Psoas muscle (tissue), 8 donors: Measurements from ENCODE around the gene ENG. TPM values are rescaled to one million over a fixed set of nuclear protein-coding genes. Genes with fewer than 3 reads are reported as not detected.

ENCODE experiments used
- ATAC-seq, 4 donors: fragments of 200-7000 bp; cut with Tn5 transposase; one replicate each; pipeline ENCODE4 v1.9.1; 2020; ENCODE audit warnings: moderate library complexity in 3 of 4, mild to moderate bottlenecking in 2 of 4
- DNase-seq, 2 donors: peaks; one replicate each; pipeline ENCODE4 v3.0.0-alpha.2; 2020
- H3K27ac ChIP-seq: fragments of 200-600 bp; one replicate; pipeline ENCODE4 v1.8.0; 2022
- H3K27me3 ChIP-seq, 3 donors: fragments of 200-600 bp in 1 of 3; one replicate each; pipeline versions ENCODE4 v1.6.1 to v1.8.0; 2013 to 2022; ENCODE audit warnings: low read length in 2 of 3, mild to moderate bottlenecking in 2 of 3, moderate library complexity in 1 of 3; ENCODE audit not compliant: insufficient read depth in 3 of 3
- H3K36me3 ChIP-seq, 2 donors: fragments of 200-600 bp in 1 of 2; one replicate each; pipeline versions ENCODE4 v1.6.1 to v1.8.0; 2013 to 2022; ENCODE audit warnings: low read depth in 1 of 2, mild to moderate bottlenecking in 1 of 2, moderate library complexity in 1 of 2; ENCODE audit not compliant: insufficient read depth in 1 of 2
- H3K4me1 ChIP-seq: fragments of 200-600 bp; one replicate; pipeline ENCODE4 v1.8.0; 2022
- H3K4me3 ChIP-seq: fragments of 200-600 bp; one replicate; pipeline ENCODE4 v1.8.0; 2022; ENCODE audit warnings: mild to moderate bottlenecking
- H3K9me3 ChIP-seq: fragments of 200-600 bp; one replicate; pipeline ENCODE4 v1.8.0; 2022
- CTCF ChIP-seq: fragments of 200-600 bp; IDR thresholded peaks from one replicate; pipeline ENCODE4 v1.8.0; 2022; ENCODE audit warnings: antibody characterized with exemption
- WGBS, 3 donors: extraction: QIAGEN DNeasy Blood & Tissue Kit; methylation state at CpG; one replicate each; pipeline versions ENCODE4 v1.1.6 to v1.1.7; 2013; 5-methylcytosine and 5-hydroxymethylcytosine counted together
- intact Hi-C, 2 donors: fragments of 100-400 bp; cut with DNase I; formaldehyde crosslinking; loops; one replicate each; pipeline versions ENCODE4 v1.11.0 to v1.14.2; 2022
- polyA plus RNA-seq, 3 donors: library from polyadenylated mRNA; stranded (reverse); fragments of 200-250 nt; gene quantifications; one replicate each; pipeline ENCODE4 v1.2.3, GENCODE V29; 2013
- total RNA-seq, 4 donors: library from RNA; stranded (reverse); fragmentation: NEBNext Ultra II Directional in 2 of 4; extraction: Animal tissue kit (Norgen Biotek cat#: 25700) in 2 of 4; gene quantifications; one replicate each; pipeline versions ENCODE4 v1.2.1 to v1.2.4, GENCODE V29; 2021 to 2023
- donor health status: healthy with polysubstance abuse.
- donor health status: DM: no; HTN: no; CAD: no; lungs with moderate emphysema.
- donor health status: Bipolar disorder and iron deficiency.
- donor health status: healthy.
- donor health status: DM: yes; HTN: yes; CAD: no.
- donor health status: DM: no; HTN: no; CAD: no.
- donor health status: DM: no; HTN: no; CAD: no.
- donor health status: DM: yes; HTN: yes; CAD: no.

Gene ENG
- total and polyA plus RNA-seq, 7 donors: 22.1 to 80.4 (median 38.6) TPM

GRCh38 chr9:127818574-127818973 lies 35.9 kb downstream of the ENG start:
- H3K36me3 ChIP-seq: peaks cover 3 to 80% of the 10 kb centered on the region in 2 donors
- no peaks in the 10 kb centered on the region for H3K9me3 ChIP-seq
- ATAC-seq: no peak
- intact Hi-C loops: no loop called here
- whole genome bisulfite sequencing, 3 donors: 90 to 91% (median 90%) methylated on average over 9 to 11 of the region's 11 CpGs
- no peaks in the 10 kb centered on the region for H3K27me3 ChIP-seq
- H3K4me1 ChIP-seq: peaks cover 23% of the 10 kb centered on the region
- H3K27ac ChIP-seq: peak overlapping the region; percentile 78
- H3K4me3 ChIP-seq: no peak overlapping the region
- no peak for TF ChIP-seq CTCF
- no peak for DNase-seq

- ATAC-seq (peak; percentile 62 to 84 (median 68)), DNase-seq (peak in 1 of 2 donors; percentile 68)
- Histone ChIP-seq H3K9me3 (no peaks in the 10 kb centered on the region), H3K27me3 (no peaks in the 10 kb centered on the region), H3K36me3 (peaks cover 3 to 83% of the 10 kb centered on the region in 2 donors), H3K27ac (peak overlapping the region; percentile 78), H3K4me3 (no peak overlapping the region), H3K4me1 (peaks cover 23% of the 10 kb centered on the region)
- no peak for TF ChIP-seq CTCF
- intact Hi-C loops: no loop called here
- 29 to 46% (median 38%) methylated on average over 17 of the region's 17 CpGs for WGBS, 3 donors
Measured at GRCh38 chr9:127817881-127818434, 36.5 kb downstream of the ENG start.

- peak overlapping the region; percentile 78 for H3K27ac ChIP-seq
- DNase-seq: no peak
- no peaks in the 10 kb centered on the region for H3K27me3 ChIP-seq
- peak in 1 of 4 donors; percentile 6 for ATAC-seq
- no peak for TF ChIP-seq CTCF
- H3K36me3 ChIP-seq: peaks cover 3 to 95% of the 10 kb centered on the region in 2 donors
- H3K4me3 ChIP-seq: no peak overlapping the region
- 88 to 90% (median 89%) methylated on average over 8 of the region's 8 CpGs for WGBS, 3 donors
- H3K4me1 ChIP-seq: peaks cover 19% of the 10 kb centered on the region
- H3K9me3 ChIP-seq: no peaks in the 10 kb centered on the region
- intact Hi-C loops: no loop called here
Measured at GRCh38 chr9:127816728-127817127, 37.7 kb downstream of the ENG start.

GRCh38 chr9:127816362-127816725 lies 38.1 kb downstream of the ENG start:
- ATAC-seq: no peak
- no peaks in the 10 kb centered on the region for H3K9me3 ChIP-seq
- peaks cover 19% of the 10 kb centered on the region for H3K4me1 ChIP-seq
- no peak overlapping the region for H3K27ac ChIP-seq
- intact Hi-C loops: no loop called here
- WGBS, 3 donors: 56 to 63% (median 62%) methylated on average over 3 of the region's 3 CpGs
- no peaks in the 10 kb centered on the region for H3K27me3 ChIP-seq
- TF ChIP-seq CTCF: no peak
- DNase-seq: no peak
- H3K36me3 ChIP-seq: peaks cover 3 to 97% of the 10 kb centered on the region in 2 donors
- H3K4me3 ChIP-seq: no peak overlapping the region
